K562 (cell line): ENCODE data around the gene THRSP. TPM values are rescaled to one million over a fixed set of nuclear protein-coding genes. Genes with fewer than 3 reads are reported as not detected.
A peak's percentile ranks its signal among the peaks of the same experiment; 100 is the strongest.

Experiments
- ATAC-seq: fragments of 200-7000 bp; cut with Tn5 transposase; 3 replicates; pipeline ENCODE4 v1.9.1; 2020; ENCODE audit warnings: moderate library complexity
- BruUV-seq: library from RNA; stranded (reverse); fragments of 400-500 nt; replicated peaks from 2 replicates; lab custom pipeline; 2021; lab: Mats Ljungman, UMichigan
- CTCF ChIA-PET: fragments of 300-600 bp; formaldehyde crosslinking; extraction: SDS; loops from one replicate; lab custom pipeline; 2021; ENCODE audit warnings: low intra/inter-chr PET ratio; lab: Yijun Ruan, JAX
- POLR2A ChIA-PET: fragments of 300-600, 350-650 bp; sonication (Branson Sonifier 250); formaldehyde crosslinking; extraction: SDS; loops from one replicate; lab custom pipeline; 2021; ENCODE audit warnings: antibody characterized with exemption, inconsistent platforms; lab: Yijun Ruan, JAX
- DNase-seq, 4 experiments: peaks; one replicate each; pipeline versions ENCODE4 v3.0.0 to v3.0.0-alpha.2; 2011 to 2018; ENCODE audit warnings: low spot score in 3 of 4, mixed read lengths in 3 of 4; ENCODE audit errors: extremely low read depth in 1 of 4
- FAIRE-seq: peaks from 2 replicates; lab custom pipeline; 2011; peaks lifted over from hg19 to GRCh38; lab: Jason Lieb, UNC
- H2AFZ ChIP-seq: 2 replicates; pipeline ENCODE4 v1.6.0; 2011; ENCODE audit warnings: low read depth, low read length, control low read depth, inconsistent platforms
- H3K27ac ChIP-seq: fragments of 200-600 bp; 3 replicates; pipeline ENCODE4 v1.8.0; 2011; ENCODE audit warnings: low read depth, mild to moderate bottlenecking, control low read depth, inconsistent platforms, low read length, moderate library complexity, mixed read lengths; ENCODE audit errors: extremely low read depth
- H3K27me3 ChIP-seq, 2 experiments: fragments of 300-600 bp in 1 of 2; 2 replicates in 1 of 2; 3 replicates in 1 of 2; pipeline versions ENCODE4 v1.6.0 to v1.8.0; 2011; ENCODE audit warnings: inconsistent platforms in 2 of 2, low read length in 2 of 2, mild to moderate bottlenecking in 1 of 2, mixed read lengths in 1 of 2, moderate library complexity in 1 of 2; ENCODE audit not compliant: control insufficient read depth in 2 of 2, insufficient read depth in 2 of 2
- H3K36me3 ChIP-seq: fragments of 300-600 bp; 3 replicates; pipeline ENCODE4 v1.8.0; 2011; ENCODE audit warnings: mild to moderate bottlenecking, low read length, inconsistent platforms; ENCODE audit not compliant: control insufficient read depth, insufficient read depth
- H3K4me1 ChIP-seq, 2 experiments: fragments of 200-600 bp in 1 of 2; replicated peaks in 1 of 2; 2 replicates in 1 of 2; 3 replicates in 1 of 2; pipeline versions ENCODE4 v1.5.1 to v1.8.0; 2011; ENCODE audit warnings: inconsistent platforms in 2 of 2, low read length in 2 of 2, mild to moderate bottlenecking in 1 of 2, mixed read lengths in 1 of 2, moderate library complexity in 1 of 2; ENCODE audit not compliant: control insufficient read depth in 2 of 2, insufficient read depth in 2 of 2
- H3K4me2 ChIP-seq: 2 replicates; pipeline ENCODE4 v1.6.1; 2011; ENCODE audit warnings: low read length, control low read depth, inconsistent platforms, mixed read lengths; ENCODE audit not compliant: insufficient read depth
- H3K4me3 ChIP-seq: fragments of 200-600 bp; sonication (generic), shearing (Covaris generic); 2 replicates; pipeline ENCODE4 v1.5.1; 2016; ENCODE audit warnings: control low read depth, inconsistent platforms
- H3K79me2 ChIP-seq: fragments of 200-600 bp; 3 replicates; pipeline ENCODE4 v1.8.0; 2011; ENCODE audit warnings: low read length, inconsistent platforms; ENCODE audit not compliant: control insufficient read depth, insufficient read depth
- H3K9ac ChIP-seq, 2 experiments: 2 replicates each; pipeline versions ENCODE4 v1.6.0 to v1.6.1; 2011; ENCODE audit warnings: low read depth in 2 of 2, low read length in 2 of 2, control low read depth in 1 of 2, inconsistent platforms in 1 of 2, mild to moderate bottlenecking in 1 of 2, mixed read lengths in 1 of 2; ENCODE audit not compliant: insufficient read depth in 1 of 2
- H3K9me1 ChIP-seq: one replicate; pipeline ENCODE4 v1.6.0; 2011; ENCODE audit warnings: inconsistent platforms, mild to moderate bottlenecking, low read length, moderate library complexity; ENCODE audit not compliant: control insufficient read depth, insufficient read depth
- H3K9me3 ChIP-seq: replicated peaks from 2 replicates; pipeline ENCODE4 v1.5.1; 2011; ENCODE audit warnings: low read depth, low read length, inconsistent platforms; ENCODE audit not compliant: control insufficient read depth, insufficient read depth
- H4K20me1 ChIP-seq: replicated peaks from 2 replicates; pipeline ENCODE4 v1.6.1; 2011; ENCODE audit warnings: low read length, inconsistent platforms, mixed read lengths; ENCODE audit not compliant: control insufficient read depth, insufficient read depth
- BDP1 ChIP-seq: IDR thresholded peaks from 3 replicates; pipeline ENCODE4 v1.6.1; 2011; ENCODE audit not compliant: insufficient read length, insufficient read depth
- C11orf30 ChIP-seq: fragments of 450-650 bp; IDR thresholded peaks from 2 replicates; pipeline ENCODE4 v1.6.1; 2016; ENCODE audit warnings: low read depth, mild to moderate bottlenecking
- FOXA3 ChIP-seq, 2 experiments: fragments of 450-650 bp in 1 of 2; sonication (generic) in 1 of 2; formaldehyde crosslinking; IDR thresholded peaks in 1 of 2; conservative IDR thresholded peaks in 1 of 2; 2 replicates each; pipeline versions ENCODE4 v1.4.0 to v1.8.0; 2020 to 2022; ENCODE audit warnings: mild to moderate bottlenecking in 2 of 2, missing genetic modification reagents in 1 of 2
- KLF1 ChIP-seq: fragments of 450-650 bp; IDR thresholded peaks from 2 replicates; pipeline ENCODE4 v1.6.1; 2016; ENCODE audit warnings: missing genetic modification characterization, missing compliant biosample characterization
- MAFG ChIP-seq: fragments of 450-650 bp; conservative IDR thresholded peaks from 2 replicates; pipeline ENCODE4 v1.6.1; 2016; ENCODE audit warnings: missing genetic modification characterization, missing compliant biosample characterization
- NCOA1 ChIP-seq: fragments of 450-650 bp; IDR thresholded peaks from 2 replicates; pipeline ENCODE4 v1.6.1; 2016; ENCODE audit warnings: low read depth
- NFRKB ChIP-seq: fragments of 450-650 bp; IDR thresholded peaks from 2 replicates; pipeline ENCODE4 v1.6.1; 2016; ENCODE audit warnings: low read depth
- ZNF316 ChIP-seq: fragments of 450-650 bp; IDR thresholded peaks from 2 replicates; pipeline ENCODE4 v1.6.1; 2016
- WGBS: fragments of 100-300 bp; shearing (Covaris generic); methylation state at CpG from one replicate; pipeline ENCODE4 v1.1.6; 2016; ENCODE audit warnings: low coverage, mixed read lengths; ENCODE audit not compliant: insufficient coverage; ENCODE audit errors: missing lambda C conversion rate; 5-methylcytosine and 5-hydroxymethylcytosine counted together
- in situ Hi-C: fragments of 300-500 bp; cut with MboI; formaldehyde crosslinking; loops from 4 replicates; pipeline ENCODE4 v1.15.0; 2018; ENCODE audit warnings: inconsistent platforms, mixed read lengths
- intact Hi-C: fragments of 100-400 bp; cut with micrococcal nuclease; formaldehyde crosslinking; loops from 2 replicates; pipeline ENCODE4 v1.14.2; 2022
- polyA plus RNA-seq, 8 experiments: library from polyadenylated mRNA; depleted of rRNA in 4 of 8; stranded (reverse) in 5 of 8; unstranded in 3 of 8; fragments of >200 nt; fragmentation: Nextera tagmentation in 2 of 8; fragmentation: Illumina TruSeq in 1 of 8; extraction: Ambion mirVana in 2 of 8; extraction: Trizol in 1 of 8; gene quantifications; 2 replicates each; pipeline versions ENCODE4 v1.2.1 to v1.2.3, GENCODE V29; 2011 to 2014; ENCODE audit warnings: inconsistent platforms in 1 of 8, missing spikeins in 1 of 8
- total RNA-seq, 7 experiments: library from RNA; depleted of rRNA in 6 of 7; stranded (reverse); fragments of >200 nt in 6 of 7; fragmentation: Illumina TruSeq in 2 of 7; extraction: Trizol in 2 of 7; gene quantifications; 2 replicates each; pipeline versions ENCODE4 v1.2.1 to v1.2.3, GENCODE V29; 2011 to 2021; ENCODE audit warnings: low replicate concordance in 1 of 7
- TF ChIP-seq, protein P1 (sequence below), 2 experiments: fragments of 200-800 bp in 1 of 2; sonication (Bioruptor generic) in 1 of 2; sonication (generic) in 1 of 2; formaldehyde crosslinking in 1 of 2; IDR thresholded peaks in 1 of 2; conservative IDR thresholded peaks in 1 of 2; 2 replicates each; pipeline versions ENCODE4 v1.5.0 to v1.6.1; 2016 to 2020; ENCODE audit warnings: missing compliant biosample characterization in 1 of 2, missing genetic modification characterization in 1 of 2, missing genetic modification reagents in 1 of 2
- TF ChIP-seq, protein P2 (sequence below): fragments of 450-650 bp; formaldehyde crosslinking; IDR thresholded peaks from 2 replicates; pipeline ENCODE4 v1.4.0; 2022; ENCODE audit warnings: mild to moderate bottlenecking, moderate library complexity
- TF ChIP-seq, protein P3 (sequence below): sonication (generic); formaldehyde crosslinking; IDR thresholded peaks from 2 replicates; pipeline ENCODE4 v1.8.1; 2023; ENCODE audit warnings: mild to moderate bottlenecking, missing genetic modification reagents, moderate library complexity

THRSP gene
- total and polyA plus RNA-seq, 9 of the 15 experiments (the other 6 are each of a cell fraction or from before 2014, with no cell fraction given), result 0.23 to 0.56 (median 0.31) TPM; not detected in 2

DNA sequence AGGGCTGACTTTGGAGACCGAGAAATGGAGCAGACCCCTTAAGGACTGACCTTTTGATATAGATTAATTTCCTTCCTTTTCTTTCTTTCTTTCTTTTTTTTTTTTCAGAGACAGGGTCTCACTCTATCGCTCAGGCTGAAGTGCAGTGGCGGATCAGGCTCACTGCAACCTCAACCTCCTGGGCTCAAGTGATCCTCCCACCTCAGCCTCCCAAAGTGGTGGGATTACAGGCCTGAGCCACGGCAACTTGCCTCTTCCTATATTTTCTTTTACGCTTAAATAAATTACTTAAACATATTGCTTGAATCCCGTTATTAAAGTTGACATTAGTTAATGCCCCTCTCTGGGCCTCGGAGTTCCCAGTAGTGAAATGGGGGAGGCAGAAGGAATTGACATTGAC is 40.2 kb upstream of the THRSP start:
- Histone ChIP-seq H3K79me2 (no peaks in the 10 kb centered on the region), H3K27me3 (no peaks in the 10 kb centered on the region), H3K9me1 (no peaks in the 10 kb centered on the region), H3K27ac (no peak overlapping the region), H4K20me1 (no peaks in the 10 kb centered on the region), H3K9me3 (no peaks in the 10 kb centered on the region; the same call in 1 of the 2 replicates), H3K36me3 (no peaks in the 10 kb centered on the region), H3K4me2 (no peak overlapping the region), H2AFZ (no peak overlapping the region), H3K4me3 (no peak overlapping the region), H3K9ac (0 out of 4 replicates have a peak overlapping the region, but pooled peaks of 1 of the 2 experiments have one; percentile 55), H3K4me1 (peaks cover 2 to 5% of the 10 kb centered on the region in 2 experiments; a peak in 2 of 5 replicates)
- ATAC-seq, result no peak
- no peak for DNase-seq
- POLR2A ChIA-PET, result no interaction called here
- no TSS peak for BruUV-seq
- FAIRE-seq, result no peak
- TF ChIP-seq NCOA1, result no peak
- TF ChIP-seq KLF1 (tag), result no peak
- TF ChIP-seq, protein P1, sequence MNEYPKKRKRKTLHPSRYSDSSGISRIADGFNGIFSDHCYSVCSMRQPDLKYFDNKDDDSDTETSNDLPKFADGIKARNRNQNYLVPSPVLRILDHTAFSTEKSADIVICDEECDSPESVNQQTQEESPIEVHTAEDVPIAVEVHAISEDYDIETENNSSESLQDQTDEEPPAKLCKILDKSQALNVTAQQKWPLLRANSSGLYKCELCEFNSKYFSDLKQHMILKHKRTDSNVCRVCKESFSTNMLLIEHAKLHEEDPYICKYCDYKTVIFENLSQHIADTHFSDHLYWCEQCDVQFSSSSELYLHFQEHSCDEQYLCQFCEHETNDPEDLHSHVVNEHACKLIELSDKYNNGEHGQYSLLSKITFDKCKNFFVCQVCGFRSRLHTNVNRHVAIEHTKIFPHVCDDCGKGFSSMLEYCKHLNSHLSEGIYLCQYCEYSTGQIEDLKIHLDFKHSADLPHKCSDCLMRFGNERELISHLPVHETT (CRISPR knock-in tag; conservative IDR thresholded peaks at IDR 0.05 in 1 of 2, IDR thresholded peaks at IDR 0.05 in 1 of 2), result no peak
- in situ Hi-C loops, result no loop called here
- CTCF ChIA-PET, result no interaction called here
- WGBS, result 73% methylated on average over 7 of the region's 7 CpGs
- intact Hi-C loops, result no loop called here

DNA sequence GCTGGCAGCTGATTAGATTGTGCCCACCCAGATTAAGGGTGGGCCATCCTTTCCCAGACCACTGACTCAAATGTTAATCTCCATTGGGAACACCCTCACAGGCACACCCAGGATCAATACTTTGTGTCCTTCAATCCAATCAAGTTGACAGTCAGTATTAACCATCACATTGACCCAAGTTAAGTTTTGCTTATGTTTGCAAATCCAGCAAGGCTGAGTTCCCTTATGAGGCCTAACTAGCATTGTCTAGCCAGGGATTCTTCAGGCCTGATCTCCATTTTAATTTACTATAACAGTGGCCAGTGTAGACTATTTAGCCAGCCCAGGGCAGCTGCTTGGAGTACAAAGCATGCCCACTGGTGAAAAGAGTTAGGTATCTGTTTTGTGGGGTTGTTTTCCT is 38.3 kb upstream of the THRSP start:
- ChIA-PET CTCF (no interaction called here), POLR2A (no interaction called here)
- in situ Hi-C loops, result no loop called here
- Histone ChIP-seq H3K4me2 (no peak overlapping the region), H3K9me3 (no peaks in the 10 kb centered on the region; the same call in 1 of the 2 replicates), H3K79me2 (no peaks in the 10 kb centered on the region), H4K20me1 (no peaks in the 10 kb centered on the region), H3K36me3 (no peaks in the 10 kb centered on the region), H3K9ac (no peak overlapping the region), H3K9me1 (no peaks in the 10 kb centered on the region), H3K27ac (no peak overlapping the region), H3K27me3 (no peaks in the 10 kb centered on the region), H2AFZ (no peak overlapping the region), H3K4me3 (no peak overlapping the region), H3K4me1 (peaks cover 6 to 7% of the 10 kb centered on the region in 2 experiments; a peak in 4 of 5 replicates)
- DNase-seq (no peak), ATAC-seq (no peak), FAIRE-seq (no peak)
- TF ChIP-seq BDP1 (no peak), C11orf30 (peak; percentile 20; the same call in 1 of the 2 replicates), NFRKB (no peak), FOXA3 (CRISPR knock-in tag; conservative IDR thresholded peaks at IDR 0.05 in 1 of 2, IDR thresholded peaks at IDR 0.05 in 1 of 2) (no peak), ZNF316 (peak; percentile 43), MAFG (tag) (0 out of 2 replicates have a peak, but pooled peaks have one; percentile 14)
- TF ChIP-seq, protein P2, sequence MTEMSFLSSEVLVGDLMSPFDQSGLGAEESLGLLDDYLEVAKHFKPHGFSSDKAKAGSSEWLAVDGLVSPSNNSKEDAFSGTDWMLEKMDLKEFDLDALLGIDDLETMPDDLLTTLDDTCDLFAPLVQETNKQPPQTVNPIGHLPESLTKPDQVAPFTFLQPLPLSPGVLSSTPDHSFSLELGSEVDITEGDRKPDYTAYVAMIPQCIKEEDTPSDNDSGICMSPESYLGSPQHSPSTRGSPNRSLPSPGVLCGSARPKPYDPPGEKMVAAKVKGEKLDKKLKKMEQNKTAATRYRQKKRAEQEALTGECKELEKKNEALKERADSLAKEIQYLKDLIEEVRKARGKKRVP, result no peak
- TF ChIP-seq, protein P3, sequence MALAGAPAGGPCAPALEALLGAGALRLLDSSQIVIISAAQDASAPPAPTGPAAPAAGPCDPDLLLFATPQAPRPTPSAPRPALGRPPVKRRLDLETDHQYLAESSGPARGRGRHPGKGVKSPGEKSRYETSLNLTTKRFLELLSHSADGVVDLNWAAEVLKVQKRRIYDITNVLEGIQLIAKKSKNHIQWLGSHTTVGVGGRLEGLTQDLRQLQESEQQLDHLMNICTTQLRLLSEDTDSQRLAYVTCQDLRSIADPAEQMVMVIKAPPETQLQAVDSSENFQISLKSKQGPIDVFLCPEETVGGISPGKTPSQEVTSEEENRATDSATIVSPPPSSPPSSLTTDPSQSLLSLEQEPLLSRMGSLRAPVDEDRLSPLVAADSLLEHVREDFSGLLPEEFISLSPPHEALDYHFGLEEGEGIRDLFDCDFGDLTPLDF (CRISPR knock-in tag), result no peak
- no TSS peak for BruUV-seq
- intact Hi-C loops, result no loop called here
